H9 (cell line): ENCODE data around the gene DPT. TPM values are rescaled to one million over a fixed set of nuclear protein-coding genes. Genes with fewer than 3 reads are reported as not detected.

ENCODE experiments used
- DNase-seq: peaks from one replicate; pipeline ENCODE4 v3.0.0-alpha.2; 2017
- H2AFZ ChIP-seq: one replicate; pipeline ENCODE4 v1.6.1; 2013; ENCODE audit warnings: mild to moderate bottlenecking, low read length, control low read depth, moderate library complexity
- H2AK5ac ChIP-seq: 2 replicates; pipeline ENCODE4 v1.6.1; 2013; ENCODE audit warnings: low read length, control low read depth, mixed read lengths; ENCODE audit not compliant: insufficient read length
- H2BK120ac ChIP-seq: one replicate; pipeline ENCODE4 v1.6.1; 2013; ENCODE audit warnings: low read depth, mild to moderate bottlenecking, low read length, control low read depth, inconsistent platforms; ENCODE audit not compliant: poor library complexity, severe bottlenecking
- H2BK12ac ChIP-seq: 2 replicates; pipeline ENCODE4 v1.6.1; 2013; ENCODE audit warnings: low read length, control low read depth, mixed read lengths, low read depth; ENCODE audit not compliant: insufficient read length
- H2BK15ac ChIP-seq: 2 replicates; pipeline ENCODE4 v1.6.1; 2013; ENCODE audit warnings: low read depth, low read length, control low read depth
- H2BK20ac ChIP-seq: one replicate; pipeline ENCODE4 v1.6.1; 2013; ENCODE audit warnings: low read depth, mild to moderate bottlenecking, low read length, control low read depth, inconsistent platforms; ENCODE audit not compliant: poor library complexity, severe bottlenecking
- H2BK5ac ChIP-seq: 2 replicates; pipeline ENCODE4 v1.6.1; 2013; ENCODE audit warnings: low read length, control low read depth, mixed read lengths; ENCODE audit not compliant: insufficient read length
- H3K14ac ChIP-seq: 2 replicates; pipeline ENCODE4 v1.6.1; 2013; ENCODE audit warnings: low read length, control low read depth; ENCODE audit not compliant: insufficient read depth
- H3K18ac ChIP-seq: 2 replicates; pipeline ENCODE4 v1.6.1; 2013; ENCODE audit warnings: low read depth, mild to moderate bottlenecking, mixed read lengths, low read length, control low read depth; ENCODE audit not compliant: insufficient read length
- H3K23ac ChIP-seq: 2 replicates; pipeline ENCODE4 v1.6.1; 2013; ENCODE audit warnings: low read length, control low read depth, mixed read lengths, low read depth; ENCODE audit not compliant: insufficient read length
- H3K23me2 ChIP-seq: 2 replicates; pipeline ENCODE4 v1.6.1; 2013; ENCODE audit warnings: low read depth, mild to moderate bottlenecking, mixed read lengths, low read length, control low read depth; ENCODE audit not compliant: insufficient read length, poor library complexity, severe bottlenecking
- H3K27ac ChIP-seq: 2 replicates; pipeline ENCODE4 v1.5.1; 2013; ENCODE audit warnings: low read length, control low read depth, mixed read lengths, low read depth; ENCODE audit not compliant: insufficient read length
- H3K27me3 ChIP-seq: 2 replicates; pipeline ENCODE4 v1.6.1; 2013; ENCODE audit warnings: low read length, control low read depth, inconsistent platforms; ENCODE audit not compliant: insufficient read depth
- H3K4ac ChIP-seq: 2 replicates; pipeline ENCODE4 v1.6.1; 2013; ENCODE audit warnings: low read depth, mild to moderate bottlenecking, control low read depth, inconsistent platforms, low read length, moderate library complexity
- H3K4me1 ChIP-seq: 2 replicates; pipeline ENCODE4 v1.6.1; 2013; ENCODE audit warnings: low read length, control low read depth, inconsistent platforms; ENCODE audit not compliant: insufficient read depth
- H3K4me2 ChIP-seq: 2 replicates; pipeline ENCODE4 v1.6.1; 2013; ENCODE audit warnings: low read length, control low read depth, mixed read lengths; ENCODE audit not compliant: insufficient read length, insufficient read depth
- H3K56ac ChIP-seq: 2 replicates; pipeline ENCODE4 v1.6.1; 2013; ENCODE audit warnings: low read depth, mild to moderate bottlenecking, mixed read lengths, low read length, control low read depth; ENCODE audit not compliant: insufficient read length
- H3K79me1 ChIP-seq: 2 replicates; pipeline ENCODE4 v1.6.1; 2013; ENCODE audit warnings: low read depth, mild to moderate bottlenecking, moderate library complexity, low read length, control low read depth, inconsistent platforms; ENCODE audit not compliant: insufficient read depth, poor library complexity, severe bottlenecking
- H3K79me2 ChIP-seq: 2 replicates; pipeline ENCODE4 v1.6.1; 2013; ENCODE audit warnings: low read length, control low read depth, inconsistent platforms; ENCODE audit not compliant: insufficient read depth
- H3K9ac ChIP-seq: 2 replicates; pipeline ENCODE4 v1.6.1; 2013; ENCODE audit warnings: low read length, control low read depth, mixed read lengths; ENCODE audit not compliant: insufficient read length; ENCODE audit errors: extremely low read depth
- H3K9me3 ChIP-seq: one replicate; pipeline ENCODE4 v1.6.1; 2013; ENCODE audit warnings: low read depth, low read length, inconsistent platforms; ENCODE audit not compliant: control insufficient read depth
- H3T11ph ChIP-seq: one replicate; pipeline ENCODE4 v1.6.1; 2013; ENCODE audit warnings: mild to moderate bottlenecking, low read length, control low read depth, inconsistent platforms
- H4K20me1 ChIP-seq: one replicate; pipeline ENCODE4 v1.6.1; 2013; ENCODE audit not compliant: control insufficient read depth, insufficient read length, insufficient read depth
- H4K5ac ChIP-seq: 2 replicates; pipeline ENCODE4 v1.6.1; 2013; ENCODE audit warnings: low read depth, mild to moderate bottlenecking, mixed read lengths, low read length, control low read depth; ENCODE audit not compliant: insufficient read length
- H4K8ac ChIP-seq: replicated peaks from 2 replicates; pipeline ENCODE4 v1.6.1; 2013; ENCODE audit warnings: low read length, control low read depth, mixed read lengths, low read depth; ENCODE audit not compliant: insufficient read length
- H4K91ac ChIP-seq: 2 replicates; pipeline ENCODE4 v1.6.1; 2013; ENCODE audit warnings: low read depth, mild to moderate bottlenecking, moderate library complexity, mixed read lengths, low read length, control low read depth; ENCODE audit not compliant: insufficient read length
- H3K27ac Mint-ChIP-seq, 3 experiments: 2 replicates in 2 of 3; 3 replicates in 1 of 3; pipeline ENCODE4 v1.8.0; 2020 to 2021; ENCODE audit warnings: mixed read lengths in 3 of 3, mild to moderate bottlenecking in 1 of 3, moderate library complexity in 1 of 3
- H3K27me3 Mint-ChIP-seq: 2 replicates; pipeline ENCODE4 v1.8.0; 2021; ENCODE audit warnings: low read depth, mild to moderate bottlenecking, moderate library complexity, mixed read lengths
- H3K36me3 Mint-ChIP-seq, 3 experiments: 2 replicates in 2 of 3; 3 replicates in 1 of 3; pipeline ENCODE4 v1.8.0; 2020 to 2021; ENCODE audit warnings: low read depth in 3 of 3, mixed read lengths in 3 of 3; ENCODE audit not compliant: insufficient read depth in 1 of 3
- H3K4me1 Mint-ChIP-seq, 2 experiments: 2 replicates each; pipeline ENCODE4 v1.8.0; 2020; ENCODE audit warnings: mixed read lengths in 2 of 2
- H3K4me3 Mint-ChIP-seq, 2 experiments: 2 replicates in 1 of 2; 3 replicates in 1 of 2; pipeline ENCODE4 v1.8.0; 2020 to 2021; ENCODE audit warnings: mild to moderate bottlenecking in 2 of 2, mixed read lengths in 2 of 2, moderate library complexity in 1 of 2
- H3K9me3 Mint-ChIP-seq, 2 experiments: 2 replicates in 1 of 2; 3 replicates in 1 of 2; pipeline ENCODE4 v1.8.0; 2020; ENCODE audit warnings: mild to moderate bottlenecking in 2 of 2, mixed read lengths in 2 of 2, moderate library complexity in 1 of 2
- WGBS: extraction: QIAGEN DNeasy Blood & Tissue Kit; methylation state at CpG from one replicate; pipeline ENCODE4 v1.1.7; 2013; ENCODE audit warnings: missing lambda C conversion rate, low lambda C conversion rate, mixed read lengths; ENCODE audit not compliant: insufficient read length; ENCODE audit errors: extremely low coverage; 5-methylcytosine and 5-hydroxymethylcytosine counted together
- total RNA-seq: library from RNA; stranded (reverse); gene quantifications from 2 replicates; pipeline ENCODE4 v1.2.1, GENCODE V29; 2021
- TF ChIP-seq, protein P1 (sequence below): fragments of 200-600 bp; sonication (generic); conservative IDR thresholded peaks from 3 replicates; pipeline ENCODE4 v1.8.0; 2021; ENCODE audit warnings: antibody characterized with exemption, mild to moderate bottlenecking

The DPT gene
- total RNA-seq, 1 experiment from 2014 or later, result not detected

GRCh38 chr1:168656485-168656884 is 72.5 kb downstream of the DPT start:
- no peak overlapping the region for H3K4me3 Mint-ChIP-seq

More at GRCh38 chr1:168656485-168656884, 72.5 kb downstream of the DPT start:
- Histone ChIP-seq H3K27ac (no peak overlapping the region), H3K9ac (no peak overlapping the region), H3K18ac (no peak overlapping the region), H2BK120ac (no peak overlapping the region), H3K4me1 (peaks cover 2% of the 10 kb centered on the region; the same call in 1 of the 2 replicates), H2BK12ac (no peak overlapping the region), H3K27me3 (no peaks in the 10 kb centered on the region), H3T11ph (no peak overlapping the region), H2AFZ (no peak overlapping the region), H2BK20ac (no peak overlapping the region), H2BK15ac (no peak overlapping the region), H3K79me1 (no peaks in the 10 kb centered on the region), H3K14ac (no peak overlapping the region), H3K23me2 (no peaks in the 10 kb centered on the region), H4K91ac (no peak overlapping the region), H2BK5ac (no peak overlapping the region), H4K8ac (no peak overlapping the region), H3K9me3 (no peaks in the 10 kb centered on the region), H3K79me2 (no peaks in the 10 kb centered on the region), H4K5ac (no peak overlapping the region), H3K4me2 (no peak overlapping the region), H3K56ac (no peak overlapping the region), H2AK5ac (no peak overlapping the region), H4K20me1 (no peaks in the 10 kb centered on the region), H3K23ac (no peak overlapping the region), H3K4ac (no peak overlapping the region)
- Mint-ChIP-seq H3K27me3 (no peaks in the 10 kb centered on the region), H3K27ac (no peak overlapping the region), H3K9me3 (no peaks in the 10 kb centered on the region), H3K4me1 (peaks cover 4 to 7% of the 10 kb centered on the region in 2 experiments; a peak in 3 of 4 replicates), H3K36me3 (no peaks in the 10 kb centered on the region)
- TF ChIP-seq, protein P1, sequence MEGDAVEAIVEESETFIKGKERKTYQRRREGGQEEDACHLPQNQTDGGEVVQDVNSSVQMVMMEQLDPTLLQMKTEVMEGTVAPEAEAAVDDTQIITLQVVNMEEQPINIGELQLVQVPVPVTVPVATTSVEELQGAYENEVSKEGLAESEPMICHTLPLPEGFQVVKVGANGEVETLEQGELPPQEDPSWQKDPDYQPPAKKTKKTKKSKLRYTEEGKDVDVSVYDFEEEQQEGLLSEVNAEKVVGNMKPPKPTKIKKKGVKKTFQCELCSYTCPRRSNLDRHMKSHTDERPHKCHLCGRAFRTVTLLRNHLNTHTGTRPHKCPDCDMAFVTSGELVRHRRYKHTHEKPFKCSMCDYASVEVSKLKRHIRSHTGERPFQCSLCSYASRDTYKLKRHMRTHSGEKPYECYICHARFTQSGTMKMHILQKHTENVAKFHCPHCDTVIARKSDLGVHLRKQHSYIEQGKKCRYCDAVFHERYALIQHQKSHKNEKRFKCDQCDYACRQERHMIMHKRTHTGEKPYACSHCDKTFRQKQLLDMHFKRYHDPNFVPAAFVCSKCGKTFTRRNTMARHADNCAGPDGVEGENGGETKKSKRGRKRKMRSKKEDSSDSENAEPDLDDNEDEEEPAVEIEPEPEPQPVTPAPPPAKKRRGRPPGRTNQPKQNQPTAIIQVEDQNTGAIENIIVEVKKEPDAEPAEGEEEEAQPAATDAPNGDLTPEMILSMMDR, result no peak
- DNase-seq, result no peak
- no CpG with 5 or more reads among the region's 1 CpG for WGBS
